Stomach (tissue), 9 donors: ENCODE measurements around the gene PIM3. TPM values are rescaled to one million over a fixed set of nuclear protein-coding genes. Genes with fewer than 3 reads are reported as not detected.

Source experiments
- DNase-seq, 2 donors: peaks; one replicate each; pipeline versions ENCODE4 v3.0.0 to v3.0.0-alpha.2; 2013 to 2019
- H3K27ac ChIP-seq, 5 donors: fragments of 200-600 bp in 4 of 5; sonication (generic) in 4 of 5; one replicate each; pipeline ENCODE4 v1.5.1; 2013 to 2019; ENCODE audit warnings: mild to moderate bottlenecking in 1 of 5, moderate library complexity in 1 of 5
- H3K27me3 ChIP-seq, 3 donors: fragments of 200-600 bp; sonication (generic); one replicate each; pipeline ENCODE4 v1.5.1; 2017 to 2019; ENCODE audit warnings: mixed run types in 1 of 3
- H3K36me3 ChIP-seq, 4 donors: fragments of 200-600 bp; sonication (generic); 1 replicate in 3 of 4; 2 replicates in 1 of 4; pipeline ENCODE4 v1.5.1; 2016 to 2019
- H3K4me1 ChIP-seq, 4 donors: fragments of 200-600 bp; sonication (generic); one replicate each; pipeline ENCODE4 v1.5.1; 2016 to 2019
- H3K4me3 ChIP-seq, 4 donors: fragments of 200-600 bp; sonication (generic) in 3 of 4; one replicate each; pipeline ENCODE4 v1.5.1; 2016 to 2019; ENCODE audit warnings: mild to moderate bottlenecking in 1 of 4
- H3K9me3 ChIP-seq, 4 donors: fragments of 200-600 bp; sonication (generic); one replicate each; pipeline ENCODE4 v1.5.1; 2016 to 2019
- CTCF ChIP-seq, 7 experiments: fragments of 450-650 bp in 4 of 7; fragments of 200-600 bp in 3 of 7; sonication (generic) in 3 of 7; IDR thresholded peaks; one replicate each; pipeline ENCODE4 v1.5.1; 2016 to 2019; ENCODE audit warnings: antibody characterized with exemption in 7 of 7, control low read depth in 2 of 7, mild to moderate bottlenecking in 1 of 7
- EP300 ChIP-seq: sonication (generic); formaldehyde crosslinking; IDR thresholded peaks from one replicate; pipeline ENCODE4 v1.6.1; 2017; ENCODE audit warnings: antibody characterized with exemption
- POLR2A ChIP-seq, 4 donors: fragments of 450-650 bp; IDR thresholded peaks; one replicate each; pipeline ENCODE4 v1.6.1; 2016; ENCODE audit warnings: antibody characterized with exemption in 4 of 4, control low read depth in 2 of 4, mild to moderate bottlenecking in 1 of 4, moderate library complexity in 1 of 4
- POLR2AphosphoS5 ChIP-seq, 3 donors: sonication (generic); formaldehyde crosslinking; IDR thresholded peaks; one replicate each; pipeline ENCODE4 v1.6.1; 2016; ENCODE audit warnings: antibody characterized with exemption in 3 of 3
- WGBS, 5 donors: extraction: QIAGEN DNeasy Blood & Tissue Kit in 3 of 5; methylation state at CpG; one replicate each; pipeline versions ENCODE4 v1.1.5 to v1.1.7; 2013 to 2018; 5-methylcytosine and 5-hydroxymethylcytosine counted together
- intact Hi-C: fragments of 100-400 bp; cut with DNase I; formaldehyde crosslinking; loops from one replicate; pipeline ENCODE4 v1.15.1; 2023; ENCODE audit warnings: low total_unique reads
- polyA plus RNA-seq, 3 donors: library from polyadenylated mRNA; stranded (reverse); fragments of 200-250 nt; gene quantifications; one replicate each; pipeline ENCODE4 v1.2.3, GENCODE V29; 2013
- total RNA-seq, 5 donors: library from RNA; depleted of rRNA; stranded (reverse); fragments of >200 nt; gene quantifications; one replicate each; pipeline versions ENCODE4 v1.1.0 to v1.2.3, GENCODE V29; 2014 to 2016
- donor health status: healthy with polysubstance abuse.
- donor health status: Bipolar disorder and iron deficiency.
- donor health status: healthy.

Gene PIM3
- total and polyA plus RNA-seq, 8 donors: 51.9 to 802 (median 84.6) TPM

DNA sequence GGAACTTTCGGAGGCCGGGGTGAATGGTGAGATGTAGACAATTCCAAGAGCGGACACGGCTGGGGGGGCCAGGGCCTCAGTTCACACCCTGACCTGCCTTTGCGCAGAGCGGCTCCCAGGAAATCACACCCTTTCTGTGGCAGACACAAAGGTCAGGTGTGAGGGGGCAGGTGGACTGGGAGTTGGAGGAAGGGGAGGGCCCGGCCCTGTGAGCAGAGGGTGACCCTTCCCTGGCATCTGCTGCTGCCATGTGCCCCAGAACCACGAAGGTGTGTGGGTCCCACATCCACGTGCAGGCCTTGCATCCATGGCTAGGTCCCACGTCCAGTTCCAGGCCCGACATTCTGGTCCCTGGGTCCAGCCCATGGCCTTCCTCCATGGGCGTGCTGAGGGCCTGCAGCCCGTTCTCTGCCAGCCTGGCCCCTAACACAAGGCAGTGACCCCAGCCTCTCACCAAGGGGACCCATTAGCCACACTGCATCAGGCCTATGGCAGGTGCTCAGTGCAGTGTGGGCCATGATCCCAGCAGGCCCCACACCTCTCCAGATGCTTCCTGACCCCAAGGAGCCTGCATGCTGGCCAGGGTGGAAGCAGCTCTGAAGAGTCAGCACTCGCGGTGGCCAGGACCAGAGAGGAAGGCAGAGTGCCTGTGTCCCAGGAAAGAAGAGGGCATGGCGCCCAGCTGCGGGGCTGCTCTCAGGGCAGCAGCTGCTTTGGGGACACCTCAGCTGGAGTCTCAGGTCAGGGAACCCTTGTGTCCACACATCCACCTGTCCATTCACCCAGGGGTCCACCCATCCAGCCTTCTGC lies 18.9 kb upstream of the PIM3 start:
- no peak for DNase-seq
- no peaks in the 10 kb centered on the region for H3K36me3 ChIP-seq
- TF ChIP-seq POLR2AphosphoS5 (IDR thresholded peaks at IDR 0.05) (no peak), CTCF (IDR thresholded peaks at IDR 0.05) (no peak), EP300 (no peak), POLR2A (IDR thresholded peaks at IDR 0.05) (no peak)
- no peak overlapping the region for H3K4me3 ChIP-seq
- H3K4me1 ChIP-seq: peaks cover 25 to 54% (median 53%) of the 10 kb centered on the region in 4 donors
- intact Hi-C loops: no loop called here
- no peaks in the 10 kb centered on the region for H3K9me3 ChIP-seq
- no peaks in the 10 kb centered on the region for H3K27me3 ChIP-seq
- H3K27ac ChIP-seq: no peak overlapping the region
- WGBS, 5 donors: 88 to 94% (median 92%) methylated on average over 14 to 17 of the region's 17 CpGs

DNA sequence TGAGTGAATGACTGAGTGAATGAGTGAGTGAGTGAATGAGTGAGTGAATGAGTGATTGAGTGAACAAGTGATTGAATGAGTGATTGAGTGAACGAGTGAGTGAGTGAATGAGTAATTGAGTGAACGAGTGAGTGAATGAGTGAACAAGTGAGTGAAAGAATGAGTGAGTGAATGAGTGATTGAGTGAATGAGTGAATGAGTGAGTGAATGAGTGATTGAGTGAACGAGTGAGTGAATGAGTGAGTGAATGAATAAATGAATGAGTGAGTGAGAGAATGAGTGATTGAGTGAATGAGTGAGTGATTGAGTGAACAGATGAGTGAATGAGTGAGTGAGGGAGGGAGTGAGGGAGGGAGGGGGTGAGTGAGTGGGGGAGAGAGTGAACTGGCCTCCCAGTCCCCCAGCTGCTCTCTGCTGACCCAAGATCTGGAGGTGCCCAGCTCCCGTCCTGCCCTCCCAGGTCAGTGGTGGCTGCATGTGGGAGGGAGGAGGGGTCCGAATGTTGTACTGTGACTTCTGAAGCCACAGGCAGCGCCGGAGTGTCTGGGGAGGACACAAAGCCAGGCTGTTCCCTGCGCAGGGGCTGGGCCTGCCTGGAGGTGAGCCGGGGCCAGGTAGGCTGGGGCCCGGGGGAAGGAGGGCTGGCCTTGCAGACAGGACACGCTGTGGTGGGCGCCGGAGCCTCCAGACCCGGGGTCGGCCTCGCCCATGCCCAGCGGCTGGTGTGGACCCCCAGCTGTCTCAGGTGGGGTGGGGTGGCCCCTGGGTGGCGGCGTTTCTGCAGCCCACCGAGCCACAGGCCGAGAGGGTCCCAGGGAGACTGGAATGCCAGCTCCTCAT lies 17.8 kb upstream of the PIM3 start:
- 55 to 68% (median 60%) methylated on average over 15 to 21 of the region's 21 CpGs for WGBS, 5 donors
- Histone ChIP-seq H3K36me3 (no peaks in the 10 kb centered on the region), H3K4me3 (no peak overlapping the region), H3K27me3 (no peaks in the 10 kb centered on the region), H3K9me3 (no peaks in the 10 kb centered on the region), H3K4me1 (peaks cover 14 to 54% (median 43%) of the 10 kb centered on the region in 4 donors), H3K27ac (peak overlapping the region; percentile 25 to 84 (median 64))
- DNase-seq: peak in 1 of 2 donors; percentile 71
- no peak for TF ChIP-seq EP300
- no peak for TF ChIP-seq POLR2A (IDR thresholded peaks at IDR 0.05)
- TF ChIP-seq CTCF (IDR thresholded peaks at IDR 0.05): no peak
- no peak for TF ChIP-seq POLR2AphosphoS5 (IDR thresholded peaks at IDR 0.05)
- intact Hi-C loops: no loop called here

- intact Hi-C loops: no loop called here
- peak overlapping the region in 1 of 4 donors; percentile 13 for H3K4me3 ChIP-seq
- TF ChIP-seq POLR2A (IDR thresholded peaks at IDR 0.05) (no peak), POLR2AphosphoS5 (IDR thresholded peaks at IDR 0.05) (no peak), EP300 (no peak), CTCF (IDR thresholded peaks at IDR 0.05) (no peak)
- no peak for DNase-seq
- no peaks in the 10 kb centered on the region for H3K9me3 ChIP-seq
- WGBS, 5 donors: 70 to 81% (median 74%) methylated on average over 1 to 11 of the region's 11 CpGs
- no peaks in the 10 kb centered on the region for H3K27me3 ChIP-seq
- peaks cover 14 to 49% (median 37%) of the 10 kb centered on the region in 4 donors for H3K4me1 ChIP-seq
- no peaks in the 10 kb centered on the region for H3K36me3 ChIP-seq
- peak overlapping the region; percentile 25 to 84 (median 64) for H3K27ac ChIP-seq
Observed at GRCh38 chr22:49943405-49943765, 17.2 kb upstream of the PIM3 start.

GRCh38 chr22:49943771-49944398 lies 16.7 kb upstream of the PIM3 start:
- Histone ChIP-seq H3K4me1 (peaks cover 14 to 46% (median 33%) of the 10 kb centered on the region in 4 donors), H3K4me3 (peak overlapping the region in 1 of 4 donors; percentile 13), H3K36me3 (no peaks in the 10 kb centered on the region), H3K27me3 (no peaks in the 10 kb centered on the region), H3K9me3 (no peaks in the 10 kb centered on the region), H3K27ac (peak overlapping the region; percentile 51 to 84 (median 64))
- WGBS, 5 donors: 55 to 76% (median 70%) methylated on average over 13 to 25 of the region's 25 CpGs
- DNase-seq: no peak
- intact Hi-C loops: no loop called here
- TF ChIP-seq CTCF (IDR thresholded peaks at IDR 0.05) (no peak), POLR2A (IDR thresholded peaks at IDR 0.05) (no peak), EP300 (no peak), POLR2AphosphoS5 (IDR thresholded peaks at IDR 0.05) (no peak)
